HG03060 (cell line): ENCODE results near the gene EYA4.

Experiments used
- ATAC-seq: cut with Tn5 transposase; IDR thresholded peaks from one replicate; pipeline ENCODE4 v1.9.1; 2021; ENCODE audit warnings: low read depth, moderate number of reproducible peaks; ENCODE audit not compliant: unreplicated experiment

Gene EYA4

GRCh38 chr6:133286765-133287164 lies 45.6 kb downstream of the EYA4 start:
- no peak for ATAC-seq

- ATAC-seq, result no peak
These were observed 47.5 kb downstream of the EYA4 start for GRCh38 chr6:133288662-133289061.

- no peak for ATAC-seq
These were observed 48.7 kb downstream of the EYA4 start for GRCh38 chr6:133289733-133290306.

- ATAC-seq, result no peak
These were observed 49.8 kb downstream of the EYA4 start for GRCh38 chr6:133290930-133291329.

GRCh38 chr6:133291671-133292070 lies 50.5 kb downstream of the EYA4 start:
- ATAC-seq, result no peak

GRCh38 chr6:133297657-133298056 lies 56.5 kb downstream of the EYA4 start:
- ATAC-seq, result no peak

- no peak for ATAC-seq
These were observed 57.2 kb downstream of the EYA4 start for GRCh38 chr6:133298335-133298734.

- ATAC-seq, result no peak
These were observed 57.6 kb downstream of the EYA4 start for GRCh38 chr6:133298801-133299200.

- ATAC-seq, result no peak
These were observed 59.7 kb downstream of the EYA4 start for GRCh38 chr6:133300896-133301295.

GRCh38 chr6:133301835-133302234 lies 60.7 kb downstream of the EYA4 start:
- no peak for ATAC-seq

GRCh38 chr6:133306931-133307330 lies 65.8 kb downstream of the EYA4 start:
- ATAC-seq, result no peak

- no peak for ATAC-seq
These were observed 68.4 kb downstream of the EYA4 start for GRCh38 chr6:133309579-133309978.

- no peak for ATAC-seq
These were observed 70.8 kb downstream of the EYA4 start for GRCh38 chr6:133312006-133312405.

GRCh38 chr6:133313068-133313467 lies 71.9 kb downstream of the EYA4 start:
- ATAC-seq, result no peak

- ATAC-seq, result no peak
These were observed 73.8 kb downstream of the EYA4 start for GRCh38 chr6:133314947-133315346.

- ATAC-seq, result no peak
These were observed 74.7 kb downstream of the EYA4 start for GRCh38 chr6:133315811-133316210.

GRCh38 chr6:133317704-133318103 lies 76.5 kb downstream of the EYA4 start:
- ATAC-seq, result no peak

GRCh38 chr6:133326584-133326983 lies 85.4 kb downstream of the EYA4 start:
- no peak for ATAC-seq

- no peak for ATAC-seq
These were observed 92.7 kb downstream of the EYA4 start for GRCh38 chr6:133333852-133334251.

GRCh38 chr6:133337308-133337707 lies 96.2 kb downstream of the EYA4 start:
- no peak for ATAC-seq

- ATAC-seq, result no peak
These were observed 98.6 kb downstream of the EYA4 start for GRCh38 chr6:133339543-133340384.

GRCh38 chr6:133340557-133340956 lies 99.4 kb downstream of the EYA4 start:
- no peak for ATAC-seq
